ENCODE measurements around the gene LRIG2. TPM values are rescaled to one million over a fixed set of nuclear protein-coding genes. Genes with fewer than 3 reads are reported as not detected.
"Not testable (repeated sequence)": the region's sequence is repeated elsewhere in the genome, so short reads cannot be mapped to it uniquely, and the experiment has no call there.

LRIG2 gene
- total RNA-seq, 1 experiment from 2014 or later = 13.5 TPM

DNA sequence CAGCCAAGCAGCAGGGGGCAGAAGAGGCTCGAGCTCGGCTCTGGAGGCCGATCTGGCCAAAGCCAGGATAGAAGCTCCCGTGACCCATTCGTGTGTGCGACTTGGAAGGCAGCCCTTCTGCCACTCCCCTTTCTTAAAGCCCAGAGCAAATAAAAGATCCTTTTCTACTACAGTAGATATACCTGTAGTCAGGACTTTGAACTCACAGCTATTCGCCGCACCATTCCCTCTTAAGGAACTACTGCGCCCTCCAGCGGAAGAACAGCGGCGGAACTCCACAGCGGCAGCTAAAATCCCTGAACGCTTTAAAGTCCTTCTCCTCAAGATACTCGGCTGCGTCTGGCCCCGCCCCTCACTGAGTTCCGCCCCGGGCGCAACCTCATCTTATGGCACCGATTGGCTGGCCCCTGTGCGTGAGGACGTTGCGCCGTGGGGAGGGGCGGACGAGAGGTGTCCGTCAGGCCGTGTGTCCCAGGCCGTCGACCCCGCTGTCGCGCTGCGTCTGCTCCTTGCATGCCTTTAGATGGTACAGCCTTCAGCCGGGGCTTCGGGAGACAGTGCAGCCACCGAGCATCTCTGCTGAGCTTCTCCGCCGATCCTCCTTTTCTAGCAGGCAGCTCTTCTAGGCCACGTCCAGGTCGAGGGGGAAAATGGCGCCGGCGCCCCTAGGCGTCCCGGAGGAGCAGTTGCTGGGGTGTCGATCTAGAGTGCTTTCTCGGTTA lies at the start of gene LRIG2 (continued):
- TF ChIP-seq, protein P1, sequence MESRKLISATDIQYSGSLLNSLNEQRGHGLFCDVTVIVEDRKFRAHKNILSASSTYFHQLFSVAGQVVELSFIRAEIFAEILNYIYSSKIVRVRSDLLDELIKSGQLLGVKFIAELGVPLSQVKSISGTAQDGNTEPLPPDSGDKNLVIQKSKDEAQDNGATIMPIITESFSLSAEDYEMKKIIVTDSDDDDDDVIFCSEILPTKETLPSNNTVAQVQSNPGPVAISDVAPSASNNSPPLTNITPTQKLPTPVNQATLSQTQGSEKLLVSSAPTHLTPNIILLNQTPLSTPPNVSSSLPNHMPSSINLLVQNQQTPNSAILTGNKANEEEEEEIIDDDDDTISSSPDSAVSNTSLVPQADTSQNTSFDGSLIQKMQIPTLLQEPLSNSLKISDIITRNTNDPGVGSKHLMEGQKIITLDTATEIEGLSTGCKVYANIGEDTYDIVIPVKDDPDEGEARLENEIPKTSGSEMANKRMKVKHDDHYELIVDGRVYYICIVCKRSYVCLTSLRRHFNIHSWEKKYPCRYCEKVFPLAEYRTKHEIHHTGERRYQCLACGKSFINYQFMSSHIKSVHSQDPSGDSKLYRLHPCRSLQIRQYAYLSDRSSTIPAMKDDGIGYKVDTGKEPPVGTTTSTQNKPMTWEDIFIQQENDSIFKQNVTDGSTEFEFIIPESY (IDR thresholded peaks at IDR 0.05; ENCODE audit: extremely low read depth, insufficient replicate concordance, low read length) = no peak
- TF ChIP-seq SIN3A (IDR thresholded peaks at IDR 0.05; ENCODE audit: low read depth) (peak; percentile 79; the same call in 1 of the 2 replicates), RAD21 (IDR thresholded peaks at IDR 0.05; ENCODE audit: low read depth) (peak; percentile 75), SP1 (IDR thresholded peaks at IDR 0.05; ENCODE audit: low read depth) (peak; percentile 63), ZFX (IDR thresholded peaks at IDR 0.05) (peak; percentile 63; the same call in 1 of the 2 replicates)

DNA sequence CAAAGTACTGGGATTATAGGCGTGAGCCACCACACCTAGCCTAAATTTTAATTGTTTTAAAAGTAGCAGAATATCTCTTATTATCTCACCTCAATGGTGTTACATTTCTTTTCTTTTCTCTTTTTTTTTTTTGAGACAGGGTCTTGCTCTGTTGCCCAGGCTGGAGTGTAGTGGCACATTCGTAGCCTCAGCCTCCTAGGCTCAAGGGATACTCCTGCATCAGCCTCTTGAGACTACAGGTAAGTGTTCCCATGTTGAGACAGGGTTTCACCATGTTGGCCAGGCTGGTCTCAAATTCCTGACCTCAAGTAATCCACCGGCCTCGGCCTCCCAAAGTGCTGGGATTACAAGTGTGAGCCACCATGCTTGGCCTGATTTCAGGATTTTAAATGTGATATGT lies 49.7 kb upstream of the LRIG2 start:
- H3K4me1 ChIP-seq (ENCODE audit: control insufficient read depth in 1 of 2, insufficient read depth in 2 of 2, low read length in 2 of 2); ATAC-seq; H3K27ac ChIP-seq (ENCODE audit: low read depth, low read length); H3K4me3 ChIP-seq (replicated peaks in 1 of 2; ENCODE audit: low read depth in 1 of 2, low read length in 2 of 2); CTCF ChIA-PET; H3K36me3 ChIP-seq (ENCODE audit: control insufficient read depth in 1 of 2, insufficient read depth in 2 of 2, low read length in 2 of 2); RAD21 ChIA-PET (ENCODE audit: low non-redundant PET in 1 of 2, low total read pairs in 2 of 2, uncharacterized antibody in 2 of 2, unreplicated experiment in 2 of 2); BruUV-seq (replicated peaks); DNase-seq (ENCODE audit: low read depth, low spot score); H3K79me2 ChIP-seq (ENCODE audit: insufficient read depth, low read length); H3K9me3 ChIP-seq (ENCODE audit: control insufficient read depth in 1 of 2, insufficient read depth in 1 of 2, low read depth in 1 of 2, low read length in 2 of 2); H3K9ac ChIP-seq (ENCODE audit: low read length); H3K4me2 ChIP-seq (ENCODE audit: low read length); intact Hi-C loops (cut with micrococcal nuclease); H2AFZ ChIP-seq (ENCODE audit: low read depth, low read length, poor library complexity, severe bottlenecking); H4K20me1 ChIP-seq (ENCODE audit: insufficient read depth); H3K27me3 ChIP-seq (ENCODE audit: insufficient read depth, low read length); POLR2A ChIA-PET; H3K9me2 ChIP-seq (ENCODE audit: insufficient read depth): not testable (repeated sequence)
